Type B pancreatic cell (in vitro differentiated cells): ENCODE results near the gene EXOC3L4. TPM values are rescaled to one million over a fixed set of nuclear protein-coding genes. Genes with fewer than 3 reads are reported as not detected.
"Not testable (repeated sequence)": the region's sequence is repeated elsewhere in the genome, so short reads cannot be mapped to it uniquely, and the experiment has no call there.

Experiments
- DNase-seq: peaks from one replicate; pipeline ENCODE4 v3.0.0; 2021; ENCODE audit warnings: mixed read lengths; ENCODE audit not compliant: unreplicated experiment; ENCODE audit errors: extremely low spot score
- H3K27ac Mint-ChIP-seq: 2 replicates; pipeline ENCODE4 v1.8.0; 2021; ENCODE audit warnings: mild to moderate bottlenecking, mixed read lengths
- H3K27me3 Mint-ChIP-seq: 2 replicates; pipeline ENCODE4 v1.8.0; 2021; ENCODE audit warnings: mixed read lengths
- H3K36me3 Mint-ChIP-seq: 2 replicates; pipeline ENCODE4 v1.8.0; 2021; ENCODE audit warnings: mixed read lengths
- H3K4me1 Mint-ChIP-seq: one replicate; pipeline ENCODE4 v1.8.0; 2021; ENCODE audit warnings: mixed read lengths; ENCODE audit not compliant: unreplicated experiment
- H3K4me3 Mint-ChIP-seq: 2 replicates; pipeline ENCODE4 v1.8.0; 2021; ENCODE audit warnings: mild to moderate bottlenecking, mixed read lengths
- H3K9me3 Mint-ChIP-seq: 2 replicates; pipeline ENCODE4 v1.8.0; 2021; ENCODE audit warnings: mixed read lengths
- long read RNA-seq: library from polyadenylated mRNA; unstranded; transcript quantifications from one replicate; pipeline ENCODE4 v2.0.0, GENCODE V29; 2020
- total RNA-seq: library from RNA; stranded (reverse); gene quantifications from 2 replicates; pipeline ENCODE4 v1.2.1, GENCODE V29; 2021; ENCODE audit warnings: low replicate concordance
- TF ChIP-seq, protein P1 (sequence below): fragments of 200-600 bp; sonication (generic); conservative IDR thresholded peaks from 2 replicates; pipeline ENCODE4 v1.5.0; 2021; ENCODE audit warnings: antibody characterized with exemption, mild to moderate bottlenecking

EXOC3L4 gene
- 4.0 and 4.1 TPM in 2 replicates for total RNA-seq
- long read RNA-seq, result 0 reads

DNA sequence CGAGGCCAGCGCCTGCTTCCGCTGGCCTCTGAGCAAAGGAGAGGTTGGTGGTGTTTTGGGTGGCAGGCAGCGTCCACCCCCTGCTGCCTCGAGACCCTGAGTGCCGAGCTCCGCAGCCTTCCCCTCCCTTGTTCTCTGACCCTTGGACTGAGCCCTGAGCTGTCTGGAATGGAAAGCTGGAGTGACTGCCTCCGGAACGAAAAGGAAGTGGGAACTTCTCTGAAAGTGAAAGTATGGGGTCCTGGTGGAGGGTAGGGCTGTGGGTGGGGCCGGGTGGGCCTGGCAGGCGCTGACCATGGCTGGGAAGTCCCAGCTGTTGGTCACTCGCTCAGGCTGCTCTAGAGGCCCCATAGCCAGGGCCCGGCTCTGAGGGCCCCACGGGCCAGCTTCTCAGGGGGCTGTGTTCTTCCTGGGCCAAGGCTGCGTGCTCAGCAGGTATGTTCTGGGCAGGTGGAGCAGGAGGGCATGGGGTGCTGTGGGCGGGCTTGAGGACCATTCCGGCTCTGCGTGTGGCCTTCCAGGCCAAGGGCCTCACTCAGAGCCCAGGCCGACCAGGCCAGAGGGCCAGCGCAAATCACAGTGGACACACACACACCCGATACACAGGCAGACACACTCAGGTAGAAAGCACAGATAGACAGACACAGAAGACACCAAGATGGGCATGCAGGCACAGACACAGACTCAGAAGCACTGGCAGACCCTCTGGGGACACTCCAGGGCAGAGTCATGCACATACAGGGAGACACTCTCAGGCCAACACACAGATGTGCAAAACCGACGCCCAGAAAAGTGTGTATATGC lies at the start of gene EXOC3L4:
Gene EXOC3L4 (plus strand): TSS at position 320 of the 804 bp plus-strand sequence. CDS start 5,495 bp downstream, outside the sequence.
- no peak for DNase-seq
- Mint-ChIP-seq H3K36me3 (no peaks in the 10 kb centered on the region), H3K4me3 (peak within 1 kb of the TSS; percentile 55), H3K27ac (peak within 1 kb of the TSS; percentile 70), H3K9me3 (no peaks in the 10 kb centered on the region), H3K27me3 (peaks cover 3% of the 10 kb centered on the region), H3K4me1 (peaks cover 6% of the 10 kb centered on the region)
- TF ChIP-seq, protein P1, sequence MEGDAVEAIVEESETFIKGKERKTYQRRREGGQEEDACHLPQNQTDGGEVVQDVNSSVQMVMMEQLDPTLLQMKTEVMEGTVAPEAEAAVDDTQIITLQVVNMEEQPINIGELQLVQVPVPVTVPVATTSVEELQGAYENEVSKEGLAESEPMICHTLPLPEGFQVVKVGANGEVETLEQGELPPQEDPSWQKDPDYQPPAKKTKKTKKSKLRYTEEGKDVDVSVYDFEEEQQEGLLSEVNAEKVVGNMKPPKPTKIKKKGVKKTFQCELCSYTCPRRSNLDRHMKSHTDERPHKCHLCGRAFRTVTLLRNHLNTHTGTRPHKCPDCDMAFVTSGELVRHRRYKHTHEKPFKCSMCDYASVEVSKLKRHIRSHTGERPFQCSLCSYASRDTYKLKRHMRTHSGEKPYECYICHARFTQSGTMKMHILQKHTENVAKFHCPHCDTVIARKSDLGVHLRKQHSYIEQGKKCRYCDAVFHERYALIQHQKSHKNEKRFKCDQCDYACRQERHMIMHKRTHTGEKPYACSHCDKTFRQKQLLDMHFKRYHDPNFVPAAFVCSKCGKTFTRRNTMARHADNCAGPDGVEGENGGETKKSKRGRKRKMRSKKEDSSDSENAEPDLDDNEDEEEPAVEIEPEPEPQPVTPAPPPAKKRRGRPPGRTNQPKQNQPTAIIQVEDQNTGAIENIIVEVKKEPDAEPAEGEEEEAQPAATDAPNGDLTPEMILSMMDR, result no peak

DNA sequence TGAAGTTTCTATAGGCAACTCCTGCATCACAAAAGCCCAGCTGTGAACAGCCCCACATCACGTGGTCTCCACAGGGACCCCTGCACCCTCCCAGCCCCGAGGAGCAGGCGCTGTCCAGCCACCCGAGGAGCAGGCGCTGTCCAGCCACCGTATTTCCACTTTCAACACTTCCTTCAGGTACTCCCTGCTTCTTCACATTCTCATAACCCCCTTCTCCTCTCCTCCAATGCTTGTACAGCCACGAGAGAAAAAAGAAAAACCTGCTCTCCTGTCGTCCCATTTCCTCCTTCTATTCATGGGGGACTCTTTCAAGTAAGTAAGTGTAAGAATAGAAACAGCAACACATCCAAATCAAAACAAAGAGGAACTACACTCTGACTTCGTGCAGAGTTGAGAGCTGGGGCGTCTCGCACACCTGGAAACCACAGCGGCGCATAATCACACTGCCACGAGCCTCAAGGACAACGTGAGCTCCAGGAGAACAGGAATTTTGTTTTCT lies 49.1 kb upstream of the EXOC3L4 start:
- H3K27me3 Mint-ChIP-seq, result no peaks in the 10 kb centered on the region
- peaks cover 21% of the 10 kb centered on the region for H3K4me1 Mint-ChIP-seq
- H3K27ac Mint-ChIP-seq, result peak overlapping the region; percentile 60
- peaks cover 5% of the 10 kb centered on the region for H3K9me3 Mint-ChIP-seq
- TF ChIP-seq, protein P1, result no peak
- no peak for DNase-seq
- peaks cover 23% of the 10 kb centered on the region for H3K36me3 Mint-ChIP-seq
- peak overlapping the region; percentile 42 for H3K4me3 Mint-ChIP-seq

DNA sequence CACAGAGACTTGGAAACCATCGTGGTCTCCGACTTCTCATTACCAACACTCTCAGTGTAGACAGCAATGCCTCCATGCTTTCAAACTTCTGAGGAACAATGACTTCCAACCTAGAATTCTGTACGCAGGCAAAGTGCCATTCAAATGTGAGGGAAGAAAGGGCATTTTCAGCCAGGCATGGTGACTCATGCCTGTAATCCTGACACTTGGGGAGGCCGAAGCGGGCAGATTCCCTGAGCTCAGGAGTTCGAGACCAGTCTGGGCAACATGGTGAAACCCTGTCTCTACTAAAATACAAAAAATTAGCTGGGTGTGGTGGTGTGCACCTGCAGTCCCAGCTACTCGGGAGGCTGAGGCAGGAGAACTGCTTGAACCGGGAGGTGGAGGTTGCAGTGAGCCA lies 47.1 kb upstream of the EXOC3L4 start:
- not testable (repeated sequence) for DNase-seq, H3K9me3 Mint-ChIP-seq, H3K4me3 Mint-ChIP-seq, H3K27ac Mint-ChIP-seq, H3K27me3 Mint-ChIP-seq
- H3K4me1 Mint-ChIP-seq, result peaks cover 21% of the 10 kb centered on the region
- H3K36me3 Mint-ChIP-seq, result peaks cover 11% of the 10 kb centered on the region

DNA sequence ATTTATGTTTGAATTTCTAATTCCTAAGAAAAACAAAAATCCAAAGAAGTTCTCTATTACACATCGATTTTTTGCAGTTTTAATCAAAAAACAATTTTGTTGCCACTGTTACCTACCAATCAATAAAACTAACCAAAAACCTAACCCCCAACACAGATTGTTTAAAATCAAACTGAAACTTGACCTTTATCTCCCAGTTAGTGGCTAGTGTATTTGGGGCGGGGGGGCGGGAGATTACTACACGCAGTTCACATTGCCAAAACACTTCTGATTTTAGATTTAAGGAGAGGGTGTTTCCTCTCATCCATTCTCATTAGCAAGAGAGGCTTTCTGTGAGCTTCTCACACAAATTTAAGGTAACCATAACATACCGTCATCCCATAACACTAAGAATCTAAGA lies 43.6 kb upstream of the EXOC3L4 start:
- Mint-ChIP-seq H3K4me1 (peaks cover 32% of the 10 kb centered on the region), H3K9me3 (no peaks in the 10 kb centered on the region), H3K4me3 (no peak overlapping the region), H3K36me3 (peaks cover 3% of the 10 kb centered on the region), H3K27me3 (no peaks in the 10 kb centered on the region), H3K27ac (no peak overlapping the region)
- TF ChIP-seq, protein P1, result no peak
- no peak for DNase-seq

DNA sequence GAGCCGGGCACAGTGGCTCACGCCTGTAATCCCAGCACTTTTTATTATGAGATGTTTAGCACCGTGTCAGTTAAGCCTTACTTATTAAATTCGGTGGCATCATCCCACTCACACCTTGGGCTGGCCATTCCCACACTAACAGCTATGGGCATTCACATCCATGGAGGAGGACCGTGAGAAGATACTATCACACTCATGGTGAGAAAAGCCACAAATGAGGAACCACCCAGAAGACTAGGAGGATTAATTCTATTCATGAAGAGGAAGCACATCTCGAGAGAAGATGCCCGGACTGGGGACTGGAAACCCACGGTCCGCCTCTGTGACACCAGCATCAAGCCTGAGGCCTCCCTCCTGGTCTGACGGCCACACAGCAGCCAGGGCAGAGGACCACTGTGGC lies 42.1 kb upstream of the EXOC3L4 start:
- no peaks in the 10 kb centered on the region for H3K27me3 Mint-ChIP-seq
- no peak for DNase-seq
- H3K36me3 Mint-ChIP-seq, result no peaks in the 10 kb centered on the region
- H3K4me3 Mint-ChIP-seq, result no peak overlapping the region
- no peaks in the 10 kb centered on the region for H3K9me3 Mint-ChIP-seq
- H3K4me1 Mint-ChIP-seq, result peaks cover 26% of the 10 kb centered on the region
- no peak overlapping the region for H3K27ac Mint-ChIP-seq
- TF ChIP-seq, protein P1, result no peak

DNA sequence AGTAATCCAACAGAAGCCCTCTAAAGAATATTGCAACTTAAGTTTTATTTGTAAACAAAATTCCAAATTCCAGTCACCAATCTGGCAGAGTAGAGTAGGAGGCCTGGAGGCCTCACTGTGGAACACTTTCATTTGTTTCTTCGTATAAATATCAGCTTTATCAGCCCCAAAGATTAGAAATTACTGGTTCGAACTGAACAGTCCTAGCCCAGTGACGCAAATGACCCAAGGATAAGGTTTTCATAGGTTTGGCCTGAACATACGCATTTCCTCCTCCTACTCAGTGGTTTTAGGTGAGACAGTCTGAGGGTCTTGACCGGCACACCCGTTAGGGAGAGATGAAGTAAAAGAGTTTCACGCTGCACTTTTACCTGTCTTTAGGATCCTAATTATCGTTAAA lies 38.8 kb upstream of the EXOC3L4 start:
- no peaks in the 10 kb centered on the region for H3K36me3 Mint-ChIP-seq
- H3K4me3 Mint-ChIP-seq, result peak overlapping the region; percentile 92
- H3K4me1 Mint-ChIP-seq, result peaks cover 37% of the 10 kb centered on the region
- H3K27me3 Mint-ChIP-seq, result no peaks in the 10 kb centered on the region
- no peaks in the 10 kb centered on the region for H3K9me3 Mint-ChIP-seq
- DNase-seq, result no peak
- TF ChIP-seq, protein P1, result no peak
- peak overlapping the region; percentile 90 for H3K27ac Mint-ChIP-seq
